OCI-LY3 (cell line): ENCODE data around the gene P4HTM.

ENCODE experiments used
- EZH2phosphoT487 ChIP-seq: fragments of 200-600 bp; shearing (Covaris generic); IDR thresholded peaks from 2 replicates; pipeline ENCODE4 v1.6.1; 2018; ENCODE audit warnings: antibody characterized with exemption, mixed run types, low read depth
- TF ChIP-seq, protein P1 (sequence below): fragments of 200-600, 300-600 bp; sonication (generic); IDR thresholded peaks from 2 replicates; pipeline ENCODE4 v1.5.1; 2014; ENCODE audit warnings: antibody characterized with exemption, low read length, low read depth

- TF ChIP-seq, protein P1, sequence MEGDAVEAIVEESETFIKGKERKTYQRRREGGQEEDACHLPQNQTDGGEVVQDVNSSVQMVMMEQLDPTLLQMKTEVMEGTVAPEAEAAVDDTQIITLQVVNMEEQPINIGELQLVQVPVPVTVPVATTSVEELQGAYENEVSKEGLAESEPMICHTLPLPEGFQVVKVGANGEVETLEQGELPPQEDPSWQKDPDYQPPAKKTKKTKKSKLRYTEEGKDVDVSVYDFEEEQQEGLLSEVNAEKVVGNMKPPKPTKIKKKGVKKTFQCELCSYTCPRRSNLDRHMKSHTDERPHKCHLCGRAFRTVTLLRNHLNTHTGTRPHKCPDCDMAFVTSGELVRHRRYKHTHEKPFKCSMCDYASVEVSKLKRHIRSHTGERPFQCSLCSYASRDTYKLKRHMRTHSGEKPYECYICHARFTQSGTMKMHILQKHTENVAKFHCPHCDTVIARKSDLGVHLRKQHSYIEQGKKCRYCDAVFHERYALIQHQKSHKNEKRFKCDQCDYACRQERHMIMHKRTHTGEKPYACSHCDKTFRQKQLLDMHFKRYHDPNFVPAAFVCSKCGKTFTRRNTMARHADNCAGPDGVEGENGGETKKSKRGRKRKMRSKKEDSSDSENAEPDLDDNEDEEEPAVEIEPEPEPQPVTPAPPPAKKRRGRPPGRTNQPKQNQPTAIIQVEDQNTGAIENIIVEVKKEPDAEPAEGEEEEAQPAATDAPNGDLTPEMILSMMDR = no peak
- TF ChIP-seq EZH2phosphoT487 = no peak
These were observed 32.9 kb upstream of the P4HTM start for GRCh38 chr3:48957006-48957705.
